H9 (cell line): ENCODE measurements around the gene ANKRD7. TPM values are rescaled to one million over a fixed set of nuclear protein-coding genes. Genes with fewer than 3 reads are reported as not detected.

Experiments
- DNase-seq: peaks from one replicate; pipeline ENCODE4 v3.0.0-alpha.2; 2017
- H2AFZ ChIP-seq: one replicate; pipeline ENCODE4 v1.6.1; 2013; ENCODE audit warnings: mild to moderate bottlenecking, low read length, control low read depth, moderate library complexity
- H2AK5ac ChIP-seq: 2 replicates; pipeline ENCODE4 v1.6.1; 2013; ENCODE audit warnings: low read length, control low read depth, mixed read lengths; ENCODE audit not compliant: insufficient read length
- H2BK120ac ChIP-seq: one replicate; pipeline ENCODE4 v1.6.1; 2013; ENCODE audit warnings: low read depth, mild to moderate bottlenecking, low read length, control low read depth, inconsistent platforms; ENCODE audit not compliant: poor library complexity, severe bottlenecking
- H2BK12ac ChIP-seq: 2 replicates; pipeline ENCODE4 v1.6.1; 2013; ENCODE audit warnings: low read length, control low read depth, mixed read lengths, low read depth; ENCODE audit not compliant: insufficient read length
- H2BK15ac ChIP-seq: 2 replicates; pipeline ENCODE4 v1.6.1; 2013; ENCODE audit warnings: low read depth, low read length, control low read depth
- H2BK20ac ChIP-seq: one replicate; pipeline ENCODE4 v1.6.1; 2013; ENCODE audit warnings: low read depth, mild to moderate bottlenecking, low read length, control low read depth, inconsistent platforms; ENCODE audit not compliant: poor library complexity, severe bottlenecking
- H2BK5ac ChIP-seq: 2 replicates; pipeline ENCODE4 v1.6.1; 2013; ENCODE audit warnings: low read length, control low read depth, mixed read lengths; ENCODE audit not compliant: insufficient read length
- H3K14ac ChIP-seq: 2 replicates; pipeline ENCODE4 v1.6.1; 2013; ENCODE audit warnings: low read length, control low read depth; ENCODE audit not compliant: insufficient read depth
- H3K18ac ChIP-seq: 2 replicates; pipeline ENCODE4 v1.6.1; 2013; ENCODE audit warnings: low read depth, mild to moderate bottlenecking, mixed read lengths, low read length, control low read depth; ENCODE audit not compliant: insufficient read length
- H3K23ac ChIP-seq: 2 replicates; pipeline ENCODE4 v1.6.1; 2013; ENCODE audit warnings: low read length, control low read depth, mixed read lengths, low read depth; ENCODE audit not compliant: insufficient read length
- H3K23me2 ChIP-seq: 2 replicates; pipeline ENCODE4 v1.6.1; 2013; ENCODE audit warnings: low read depth, mild to moderate bottlenecking, mixed read lengths, low read length, control low read depth; ENCODE audit not compliant: insufficient read length, poor library complexity, severe bottlenecking
- H3K27ac ChIP-seq: 2 replicates; pipeline ENCODE4 v1.5.1; 2013; ENCODE audit warnings: low read length, control low read depth, mixed read lengths, low read depth; ENCODE audit not compliant: insufficient read length
- H3K27me3 ChIP-seq: 2 replicates; pipeline ENCODE4 v1.6.1; 2013; ENCODE audit warnings: low read length, control low read depth, inconsistent platforms; ENCODE audit not compliant: insufficient read depth
- H3K4ac ChIP-seq: 2 replicates; pipeline ENCODE4 v1.6.1; 2013; ENCODE audit warnings: low read depth, mild to moderate bottlenecking, control low read depth, inconsistent platforms, low read length, moderate library complexity
- H3K4me1 ChIP-seq: 2 replicates; pipeline ENCODE4 v1.6.1; 2013; ENCODE audit warnings: low read length, control low read depth, inconsistent platforms; ENCODE audit not compliant: insufficient read depth
- H3K4me2 ChIP-seq: 2 replicates; pipeline ENCODE4 v1.6.1; 2013; ENCODE audit warnings: low read length, control low read depth, mixed read lengths; ENCODE audit not compliant: insufficient read length, insufficient read depth
- H3K56ac ChIP-seq: 2 replicates; pipeline ENCODE4 v1.6.1; 2013; ENCODE audit warnings: low read depth, mild to moderate bottlenecking, mixed read lengths, low read length, control low read depth; ENCODE audit not compliant: insufficient read length
- H3K79me1 ChIP-seq: 2 replicates; pipeline ENCODE4 v1.6.1; 2013; ENCODE audit warnings: low read depth, mild to moderate bottlenecking, moderate library complexity, low read length, control low read depth, inconsistent platforms; ENCODE audit not compliant: insufficient read depth, poor library complexity, severe bottlenecking
- H3K79me2 ChIP-seq: 2 replicates; pipeline ENCODE4 v1.6.1; 2013; ENCODE audit warnings: low read length, control low read depth, inconsistent platforms; ENCODE audit not compliant: insufficient read depth
- H3K9ac ChIP-seq: 2 replicates; pipeline ENCODE4 v1.6.1; 2013; ENCODE audit warnings: low read length, control low read depth, mixed read lengths; ENCODE audit not compliant: insufficient read length; ENCODE audit errors: extremely low read depth
- H3K9me3 ChIP-seq: one replicate; pipeline ENCODE4 v1.6.1; 2013; ENCODE audit warnings: low read depth, low read length, inconsistent platforms; ENCODE audit not compliant: control insufficient read depth
- H3T11ph ChIP-seq: one replicate; pipeline ENCODE4 v1.6.1; 2013; ENCODE audit warnings: mild to moderate bottlenecking, low read length, control low read depth, inconsistent platforms
- H4K20me1 ChIP-seq: one replicate; pipeline ENCODE4 v1.6.1; 2013; ENCODE audit not compliant: control insufficient read depth, insufficient read length, insufficient read depth
- H4K5ac ChIP-seq: 2 replicates; pipeline ENCODE4 v1.6.1; 2013; ENCODE audit warnings: low read depth, mild to moderate bottlenecking, mixed read lengths, low read length, control low read depth; ENCODE audit not compliant: insufficient read length
- H4K8ac ChIP-seq: replicated peaks from 2 replicates; pipeline ENCODE4 v1.6.1; 2013; ENCODE audit warnings: low read length, control low read depth, mixed read lengths, low read depth; ENCODE audit not compliant: insufficient read length
- H4K91ac ChIP-seq: 2 replicates; pipeline ENCODE4 v1.6.1; 2013; ENCODE audit warnings: low read depth, mild to moderate bottlenecking, moderate library complexity, mixed read lengths, low read length, control low read depth; ENCODE audit not compliant: insufficient read length
- H3K27ac Mint-ChIP-seq, 3 experiments: 2 replicates in 2 of 3; 3 replicates in 1 of 3; pipeline ENCODE4 v1.8.0; 2020 to 2021; ENCODE audit warnings: mixed read lengths in 3 of 3, mild to moderate bottlenecking in 1 of 3, moderate library complexity in 1 of 3
- H3K27me3 Mint-ChIP-seq: 2 replicates; pipeline ENCODE4 v1.8.0; 2021; ENCODE audit warnings: low read depth, mild to moderate bottlenecking, moderate library complexity, mixed read lengths
- H3K36me3 Mint-ChIP-seq, 3 experiments: 2 replicates in 2 of 3; 3 replicates in 1 of 3; pipeline ENCODE4 v1.8.0; 2020 to 2021; ENCODE audit warnings: low read depth in 3 of 3, mixed read lengths in 3 of 3; ENCODE audit not compliant: insufficient read depth in 1 of 3
- H3K4me1 Mint-ChIP-seq, 2 experiments: 2 replicates each; pipeline ENCODE4 v1.8.0; 2020; ENCODE audit warnings: mixed read lengths in 2 of 2
- H3K4me3 Mint-ChIP-seq, 2 experiments: 2 replicates in 1 of 2; 3 replicates in 1 of 2; pipeline ENCODE4 v1.8.0; 2020 to 2021; ENCODE audit warnings: mild to moderate bottlenecking in 2 of 2, mixed read lengths in 2 of 2, moderate library complexity in 1 of 2
- H3K9me3 Mint-ChIP-seq, 2 experiments: 2 replicates in 1 of 2; 3 replicates in 1 of 2; pipeline ENCODE4 v1.8.0; 2020; ENCODE audit warnings: mild to moderate bottlenecking in 2 of 2, mixed read lengths in 2 of 2, moderate library complexity in 1 of 2
- WGBS: extraction: QIAGEN DNeasy Blood & Tissue Kit; methylation state at CpG from one replicate; pipeline ENCODE4 v1.1.7; 2013; ENCODE audit warnings: missing lambda C conversion rate, low lambda C conversion rate, mixed read lengths; ENCODE audit not compliant: insufficient read length; ENCODE audit errors: extremely low coverage; 5-methylcytosine and 5-hydroxymethylcytosine counted together
- total RNA-seq: library from RNA; stranded (reverse); gene quantifications from 2 replicates; pipeline ENCODE4 v1.2.1, GENCODE V29; 2021
- TF ChIP-seq, protein P1 (sequence below): fragments of 200-600 bp; sonication (generic); conservative IDR thresholded peaks from 3 replicates; pipeline ENCODE4 v1.8.0; 2021; ENCODE audit warnings: antibody characterized with exemption, mild to moderate bottlenecking

The ANKRD7 gene
- total RNA-seq, 1 experiment from 2014 or later: not detected

DNA sequence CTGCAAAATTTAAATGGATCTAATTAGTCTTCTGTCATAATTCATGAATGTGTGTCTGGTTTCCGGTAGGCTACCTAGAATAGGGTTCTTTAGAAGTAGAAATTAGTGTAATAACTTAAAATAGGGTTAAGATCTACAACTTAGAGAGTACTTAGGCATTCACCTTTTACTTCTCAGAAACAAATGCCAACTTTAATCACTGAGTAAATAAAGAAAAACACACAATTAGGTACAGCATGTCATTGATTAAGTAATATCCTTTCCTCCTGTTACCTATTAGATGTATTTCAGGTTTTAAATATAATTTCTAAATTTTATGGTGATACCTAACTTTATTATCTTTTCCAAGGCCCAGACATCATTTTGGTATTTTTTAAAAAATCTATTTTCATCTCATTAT is 9.3 kb downstream of the ANKRD7 start:
- H3K9me3 ChIP-seq: no peaks in the 10 kb centered on the region
- no peaks in the 10 kb centered on the region for H3K23me2 ChIP-seq
- H3K79me2 ChIP-seq: no peaks in the 10 kb centered on the region
- H3K23ac ChIP-seq: no peak overlapping the region
- Mint-ChIP-seq H3K4me1 (peaks cover 0 to 4% of the 10 kb centered on the region in 2 experiments; a peak in 2 of 4 replicates), H3K4me3 (no peak overlapping the region), H3K36me3 (no peaks in the 10 kb centered on the region), H3K9me3 (no peaks in the 10 kb centered on the region), H3K27me3 (no peaks in the 10 kb centered on the region), H3K27ac (no peak overlapping the region)
- H3K27ac ChIP-seq: no peak overlapping the region
- no peaks in the 10 kb centered on the region for H3K4me1 ChIP-seq
- H4K20me1 ChIP-seq: no peaks in the 10 kb centered on the region
- H2BK15ac ChIP-seq: no peak overlapping the region
- DNase-seq: no peak
- no peak overlapping the region for H4K5ac ChIP-seq
- H3K27me3 ChIP-seq: no peaks in the 10 kb centered on the region
- H3T11ph ChIP-seq: no peak overlapping the region
- no CpG with 5 or more reads among the region's 1 CpG for WGBS
- H3K4ac ChIP-seq: no peak overlapping the region
- H3K18ac ChIP-seq: no peak overlapping the region
- no peak overlapping the region for H3K14ac ChIP-seq
- H3K4me2 ChIP-seq: no peak overlapping the region
- H2AK5ac ChIP-seq: no peak overlapping the region
- H4K91ac ChIP-seq: no peak overlapping the region
- no peak overlapping the region for H2BK5ac ChIP-seq
- no peak overlapping the region for H2BK120ac ChIP-seq
- H4K8ac ChIP-seq: no peak overlapping the region
- H3K56ac ChIP-seq: no peak overlapping the region
- no peaks in the 10 kb centered on the region for H3K79me1 ChIP-seq
- H2AFZ ChIP-seq: no peak overlapping the region
- H2BK12ac ChIP-seq: no peak overlapping the region
- H3K9ac ChIP-seq: no peak overlapping the region
- H2BK20ac ChIP-seq: no peak overlapping the region
- TF ChIP-seq, protein P1, sequence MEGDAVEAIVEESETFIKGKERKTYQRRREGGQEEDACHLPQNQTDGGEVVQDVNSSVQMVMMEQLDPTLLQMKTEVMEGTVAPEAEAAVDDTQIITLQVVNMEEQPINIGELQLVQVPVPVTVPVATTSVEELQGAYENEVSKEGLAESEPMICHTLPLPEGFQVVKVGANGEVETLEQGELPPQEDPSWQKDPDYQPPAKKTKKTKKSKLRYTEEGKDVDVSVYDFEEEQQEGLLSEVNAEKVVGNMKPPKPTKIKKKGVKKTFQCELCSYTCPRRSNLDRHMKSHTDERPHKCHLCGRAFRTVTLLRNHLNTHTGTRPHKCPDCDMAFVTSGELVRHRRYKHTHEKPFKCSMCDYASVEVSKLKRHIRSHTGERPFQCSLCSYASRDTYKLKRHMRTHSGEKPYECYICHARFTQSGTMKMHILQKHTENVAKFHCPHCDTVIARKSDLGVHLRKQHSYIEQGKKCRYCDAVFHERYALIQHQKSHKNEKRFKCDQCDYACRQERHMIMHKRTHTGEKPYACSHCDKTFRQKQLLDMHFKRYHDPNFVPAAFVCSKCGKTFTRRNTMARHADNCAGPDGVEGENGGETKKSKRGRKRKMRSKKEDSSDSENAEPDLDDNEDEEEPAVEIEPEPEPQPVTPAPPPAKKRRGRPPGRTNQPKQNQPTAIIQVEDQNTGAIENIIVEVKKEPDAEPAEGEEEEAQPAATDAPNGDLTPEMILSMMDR: no peak
